ENCODE measurements around the gene ZNF888.
"Not testable (repeated sequence)": the region's sequence is repeated elsewhere in the genome, so short reads cannot be mapped to it uniquely, and the experiment has no call there.

ZNF888 gene

GRCh38 chr19:52922841-52923777 is at the start of gene ZNF888:
ZNF888 (minus strand) TSS chr19:52923428; CDS start chr19:52917873, 5,555 bp downstream.
- DNase-seq, result peak; percentile 80 to 81

DNA sequence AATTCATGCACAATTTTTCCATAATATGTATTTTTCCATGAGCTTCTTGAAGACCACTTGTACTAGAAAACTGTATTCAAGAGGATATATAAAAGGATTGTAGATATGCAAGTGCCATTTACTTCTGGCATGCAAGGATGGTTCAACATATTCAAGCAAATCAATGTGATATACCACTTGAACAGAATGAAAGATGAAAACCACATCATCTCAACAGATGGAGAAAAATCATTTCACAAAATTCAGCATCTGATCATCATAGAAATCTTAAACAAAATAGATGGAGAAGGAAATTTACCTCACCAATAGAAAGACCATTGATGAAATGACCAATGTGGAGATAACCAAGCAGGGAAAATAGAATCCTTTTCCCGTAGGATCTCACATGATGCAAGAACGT is 44.5 kb upstream of the ZNF888 start:
- DNase-seq, result no peak

GRCh38 chr19:52963247-52963618 is 40.0 kb upstream of the ZNF888 start:
- DNase-seq, result peak in 1 of 2 experiments; percentile 14

DNA sequence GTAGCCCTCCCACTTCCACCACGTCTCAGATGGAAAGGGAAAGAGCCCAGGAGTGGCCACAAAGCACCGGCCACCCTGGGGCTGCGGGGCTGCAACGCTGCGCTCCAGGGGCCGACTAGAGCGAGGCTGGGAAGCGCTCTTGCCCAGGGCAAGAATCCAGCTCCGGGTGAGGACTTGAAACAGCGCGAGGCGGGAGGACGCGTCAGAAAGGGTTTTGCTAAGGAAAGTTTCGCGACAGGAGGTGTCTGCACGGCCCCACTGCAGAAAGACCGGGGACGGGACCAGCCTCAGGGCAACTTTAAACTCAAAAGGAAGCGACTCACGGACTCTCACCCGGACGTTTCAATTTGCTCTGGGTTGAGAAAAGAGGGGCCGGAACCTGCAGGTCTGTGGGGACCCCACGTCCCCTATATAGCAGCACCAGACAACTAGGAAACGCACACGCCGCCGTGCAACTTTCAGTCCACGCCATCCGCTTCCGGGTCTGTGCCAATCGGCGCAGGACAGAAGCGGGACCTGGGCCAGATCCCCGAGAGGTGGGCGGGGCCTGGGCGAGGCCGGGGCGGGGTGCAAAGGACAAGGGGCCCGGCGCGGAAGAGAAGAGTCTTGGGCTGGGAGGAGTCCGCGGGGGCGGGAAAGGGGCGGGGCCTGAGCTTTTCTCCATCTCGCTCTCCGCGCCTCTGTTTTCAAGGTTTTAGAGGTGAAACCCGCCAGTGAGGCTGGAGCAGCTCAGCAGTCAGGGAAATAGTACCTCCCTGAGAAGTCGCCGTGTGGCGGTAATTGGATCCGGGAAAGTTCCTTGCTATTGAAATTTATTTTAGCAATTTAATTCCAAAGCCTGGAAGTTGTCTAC is 39.4 kb upstream of the ZNF888 start, which contains the start of gene ZNF816:
Gene ZNF816, minus strand, starts transcription at position 488 of the 853 bp plus-strand sequence. CDS start 6,792 bp downstream, outside the sequence.
- peak; percentile 99 for DNase-seq

- DNase-seq, result no peak
Observed at GRCh38 chr19:52961981-52962380, 38.8 kb upstream of the ZNF888 start.

DNA sequence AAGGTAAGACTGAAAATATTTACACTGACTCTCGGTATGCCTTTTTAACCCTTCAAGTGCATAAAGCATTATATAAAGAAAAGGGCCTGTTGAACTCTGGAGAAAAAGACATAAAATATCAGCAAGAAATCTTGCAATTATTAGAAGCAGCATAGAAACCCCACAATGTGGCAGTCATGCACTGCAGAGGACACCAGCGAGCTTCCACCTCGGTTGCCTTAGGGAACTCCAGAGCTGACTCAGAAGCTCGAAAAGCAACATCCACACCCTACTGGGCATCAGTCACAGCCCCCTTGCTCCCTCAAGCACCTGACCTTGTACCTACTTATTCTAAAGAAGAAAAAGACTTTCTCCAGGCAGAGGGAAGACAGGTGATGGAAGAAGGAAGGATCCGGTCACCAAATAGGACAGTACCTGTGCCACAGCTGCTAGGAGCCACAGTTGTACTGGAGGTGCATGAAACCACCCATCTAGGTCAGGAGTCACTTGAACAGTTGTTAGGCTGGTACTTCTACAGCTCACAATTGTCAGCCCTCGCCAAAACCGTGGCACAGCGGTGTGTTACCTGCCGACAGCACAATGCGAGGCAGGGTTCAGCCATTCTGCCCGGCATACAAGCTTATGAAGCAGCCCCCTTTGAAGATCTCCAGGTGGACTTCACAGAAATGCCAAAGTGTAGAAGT is 36.5 kb upstream of the ZNF888 start:
- DNase-seq, result no peak

GRCh38 chr19:52957591-52957990 is 34.4 kb upstream of the ZNF888 start:
- no peak for DNase-seq

DNA sequence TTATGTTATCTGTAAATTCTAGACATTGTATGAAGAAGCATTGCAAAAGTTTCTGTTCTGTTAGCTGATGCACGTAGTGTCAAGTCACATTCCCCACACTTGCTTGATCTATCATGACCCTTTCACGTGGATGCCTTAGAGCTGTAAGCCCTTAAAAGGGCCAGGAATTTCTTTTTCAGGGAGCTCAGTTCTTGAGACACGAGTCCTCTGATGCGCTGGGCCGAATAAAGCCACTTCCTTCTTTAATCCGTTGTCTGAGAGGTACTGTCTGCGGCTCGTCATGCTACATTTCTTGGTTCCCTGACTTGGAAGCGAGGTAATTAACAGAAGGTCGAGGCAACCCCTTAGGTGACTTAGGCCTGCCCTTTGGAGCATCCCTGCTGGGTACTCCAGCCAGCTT is 33.7 kb upstream of the ZNF888 start:
- DNase-seq, result no peak

GRCh38 chr19:52949422-52949821 is 26.2 kb upstream of the ZNF888 start:
- no peak for DNase-seq

DNA sequence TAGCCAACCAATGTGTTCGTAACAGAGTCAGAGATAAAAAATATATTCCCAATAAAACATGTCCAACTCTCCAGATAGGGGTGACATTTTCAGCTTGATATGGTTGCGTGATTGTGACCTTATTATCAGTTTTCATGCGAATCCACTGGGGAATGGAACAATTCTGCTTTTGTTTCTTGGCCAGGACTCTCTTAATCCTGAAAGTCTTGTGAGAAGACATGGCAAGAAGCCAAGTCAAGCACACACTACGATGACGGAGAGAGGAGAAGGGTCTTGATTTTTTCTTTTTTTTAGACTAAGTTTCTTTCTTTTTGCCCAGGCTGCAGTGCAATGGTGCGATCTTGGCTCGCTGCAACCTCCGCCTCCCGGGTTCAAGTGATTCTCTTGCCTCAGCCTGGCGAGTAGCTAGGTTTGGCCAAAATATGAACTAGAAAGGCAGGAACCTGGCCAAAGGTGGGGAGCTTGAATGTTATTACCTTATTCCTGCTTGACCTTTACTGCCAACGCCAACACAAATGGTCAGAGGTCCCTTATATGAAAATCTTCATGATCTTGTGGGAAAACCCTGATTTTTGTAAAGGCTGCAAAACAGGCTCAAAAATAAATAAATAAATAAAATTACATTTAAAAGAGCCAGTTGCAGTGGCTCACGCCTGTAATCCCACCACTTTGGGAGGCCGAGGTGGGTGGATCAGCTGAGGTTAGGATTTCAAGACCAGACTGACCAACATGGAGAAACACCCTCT is 25.0 kb upstream of the ZNF888 start:
- DNase-seq, result no peak

DNA sequence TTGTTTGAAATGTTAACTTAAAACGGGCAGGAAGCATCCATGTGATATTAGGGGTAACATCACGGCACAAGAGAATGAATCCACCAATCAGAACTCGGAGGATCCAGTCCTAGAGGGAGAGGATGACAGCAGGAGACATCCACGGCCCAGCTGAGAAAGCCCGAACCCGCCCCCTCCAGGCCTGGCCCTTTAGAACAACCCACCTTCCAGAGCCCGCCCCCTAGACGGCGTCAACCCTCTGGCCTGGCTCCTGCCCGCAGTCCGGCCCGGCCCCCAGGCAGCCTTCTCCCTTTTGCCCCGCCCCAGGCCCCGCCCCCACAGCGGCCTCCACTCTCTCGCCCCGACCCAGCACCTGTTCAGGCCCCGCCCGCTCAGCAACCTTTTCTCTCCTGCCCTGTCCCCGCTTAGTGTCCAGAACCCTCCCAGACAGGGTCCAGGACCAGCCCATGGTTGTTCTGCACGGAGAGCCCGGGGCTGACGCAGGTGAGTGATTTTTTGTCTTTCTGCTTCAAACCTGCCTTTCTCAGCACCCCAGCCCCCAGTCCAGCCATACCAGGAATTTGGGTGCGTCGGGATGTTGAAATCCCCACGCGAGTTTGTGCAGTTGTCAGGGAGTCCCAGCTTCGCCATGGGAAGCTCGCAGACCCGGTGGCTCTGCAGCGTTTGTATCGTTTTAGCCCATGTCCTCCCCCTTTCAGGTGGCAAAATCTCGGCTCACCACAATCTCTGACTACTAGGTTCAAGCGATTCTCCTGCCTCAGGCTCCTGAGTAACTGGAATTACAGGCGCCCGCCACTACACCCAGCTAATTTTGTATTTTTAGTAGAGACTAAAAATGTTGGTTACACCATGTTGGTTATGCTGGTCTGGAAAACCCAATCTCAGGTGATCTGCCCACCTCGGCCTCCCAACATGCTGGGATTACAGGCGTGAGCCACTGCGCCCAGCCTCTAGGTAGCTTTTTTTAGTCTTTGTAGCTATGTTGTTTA is 23.4 kb upstream of the ZNF888 start:
- DNase-seq, result no peak

DNA sequence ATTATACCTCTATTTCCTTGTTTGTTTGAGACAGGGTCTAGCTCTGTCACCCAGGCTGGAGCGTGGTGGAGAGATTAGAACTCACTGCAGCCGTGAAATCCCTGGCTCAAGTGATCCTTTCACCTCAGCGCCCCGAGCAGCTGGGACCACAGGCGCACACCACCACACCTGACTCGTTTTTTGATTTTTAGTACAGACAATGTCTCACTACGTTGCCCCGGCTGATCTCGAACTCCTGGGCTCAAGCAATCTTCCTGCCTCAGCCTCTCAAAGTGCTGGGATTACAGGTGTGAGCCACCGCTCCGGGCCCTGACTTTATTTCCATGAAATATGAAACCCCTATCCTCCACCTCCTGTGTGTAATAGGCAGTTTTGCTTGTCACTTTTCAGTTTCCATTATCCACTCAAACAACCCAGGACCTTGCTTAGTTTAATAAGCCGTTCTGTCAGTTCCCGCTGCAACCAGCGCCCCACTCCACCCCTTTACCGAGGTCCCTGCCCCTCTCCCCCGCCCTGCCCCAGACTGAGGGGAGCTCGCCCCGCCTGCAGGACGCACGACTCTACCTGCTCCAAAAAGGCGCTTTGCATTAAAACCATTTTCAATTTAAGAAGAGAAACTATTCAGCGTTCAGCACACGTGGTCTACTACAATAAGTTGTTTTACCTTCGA is 22.6 kb upstream of the ZNF888 start:
- no peak for DNase-seq

DNA sequence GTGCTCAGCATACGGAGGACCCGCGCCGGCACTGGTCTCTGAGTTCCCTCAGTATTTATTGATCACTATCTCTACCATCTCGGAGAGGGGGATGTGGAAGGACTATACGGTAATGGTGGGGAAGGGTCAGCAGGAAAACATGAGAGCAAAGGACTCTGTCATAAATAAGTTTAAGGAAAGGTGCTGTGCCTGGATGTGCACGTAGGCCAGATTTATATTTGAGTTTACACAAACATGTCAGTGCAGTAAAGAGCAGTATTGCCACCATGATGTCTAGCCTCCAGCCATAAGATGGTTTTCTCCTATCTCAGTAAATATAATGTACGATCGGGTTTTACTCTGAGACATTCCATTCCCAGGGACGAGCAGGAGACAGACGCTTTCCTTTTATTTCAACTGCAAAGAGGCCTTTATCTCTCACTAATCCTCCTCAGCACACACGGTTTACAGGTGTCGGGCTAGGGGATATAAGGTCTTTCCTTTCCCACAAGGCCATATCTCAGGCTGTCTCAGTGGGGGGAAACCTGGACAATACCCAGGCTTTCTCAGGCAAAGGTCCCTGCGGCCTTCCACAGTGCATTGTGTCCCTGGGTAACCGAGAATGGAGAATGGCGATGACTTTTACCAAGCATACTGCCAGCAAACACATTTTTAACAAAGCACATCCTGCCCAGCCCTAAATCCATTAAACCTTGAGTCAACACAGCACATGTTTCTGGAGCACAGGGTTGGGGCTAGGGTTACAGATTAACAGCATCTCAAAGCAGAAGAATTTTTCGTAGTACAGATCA is 21.7 kb upstream of the ZNF888 start:
- not testable (repeated sequence) for DNase-seq

DNA sequence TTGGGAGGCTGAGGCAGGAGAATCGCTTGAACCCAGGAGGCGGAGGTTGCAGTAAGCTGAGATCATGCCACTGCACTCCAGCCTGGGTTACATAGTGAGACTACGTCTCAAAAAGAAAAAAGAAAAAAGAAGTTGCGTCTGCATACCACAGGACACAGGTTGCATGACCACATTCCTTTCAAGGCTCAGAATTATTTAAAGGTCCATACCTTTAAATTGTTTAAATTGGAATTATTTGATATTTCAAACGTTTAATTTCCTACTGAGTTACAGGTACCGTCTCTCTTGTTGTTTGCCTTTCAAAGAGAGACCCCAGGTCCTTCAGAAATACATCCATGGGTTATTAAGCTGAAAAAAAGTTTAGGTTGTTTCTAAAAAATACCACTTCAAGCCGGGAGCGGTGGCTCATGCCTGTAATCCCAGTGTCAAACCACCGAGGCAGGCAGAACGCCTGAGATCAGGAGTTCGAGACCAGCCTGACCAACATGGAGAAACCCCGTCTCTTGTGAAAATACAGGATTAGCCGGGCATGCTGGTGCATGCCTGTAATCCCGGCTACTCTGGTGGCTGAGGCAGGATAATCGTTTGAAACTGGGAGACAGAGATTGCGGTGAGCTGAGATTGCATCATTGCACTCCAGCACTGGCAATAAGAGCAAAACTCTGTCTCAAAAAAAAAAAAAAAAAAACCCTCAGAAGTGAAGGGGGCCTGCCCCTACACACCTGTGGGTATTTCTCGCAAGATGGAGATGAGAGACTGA is 20.8 kb upstream of the ZNF888 start:
- no peak for DNase-seq

GRCh38 chr19:52943134-52943883 is 20.1 kb upstream of the ZNF888 start:
- no peak for DNase-seq

DNA sequence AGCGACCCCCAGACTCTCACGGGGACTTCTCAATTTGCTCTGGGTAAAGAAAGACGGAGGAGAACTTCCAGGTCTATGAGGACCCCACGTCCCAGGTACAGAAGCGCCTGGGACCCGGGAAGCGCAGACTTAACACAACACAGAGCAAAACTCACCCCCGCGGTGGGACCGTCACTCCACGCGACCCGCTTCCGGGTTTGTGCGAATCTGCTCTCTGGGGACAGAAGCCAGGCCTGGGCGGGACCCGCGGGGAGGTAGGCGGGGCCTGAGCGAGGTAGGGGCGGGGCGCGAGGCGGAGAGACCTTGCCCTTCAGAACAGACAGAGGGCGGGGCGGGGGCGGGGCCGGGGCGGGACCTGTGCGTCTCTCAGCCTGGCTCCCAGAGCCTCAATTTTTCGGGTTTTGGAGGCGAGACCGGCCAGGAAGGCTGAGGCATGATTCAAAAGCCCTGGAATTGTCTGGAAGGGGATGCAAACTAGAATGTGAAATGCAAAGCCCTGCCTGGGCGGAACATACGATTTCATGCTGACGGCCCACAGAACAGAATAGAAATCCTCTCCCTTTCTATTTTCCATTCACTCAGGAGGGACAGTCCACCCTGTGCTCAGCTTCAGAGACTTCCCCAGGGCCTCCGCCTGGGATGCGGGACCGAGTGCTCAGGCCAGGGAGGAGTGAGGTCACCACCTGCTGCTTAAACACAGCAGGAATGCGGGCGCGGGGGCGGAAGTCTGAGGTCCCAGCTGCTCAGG is 19.3 kb upstream of the ZNF888 start:
- DNase-seq, result peak; percentile 93 to 94

DNA sequence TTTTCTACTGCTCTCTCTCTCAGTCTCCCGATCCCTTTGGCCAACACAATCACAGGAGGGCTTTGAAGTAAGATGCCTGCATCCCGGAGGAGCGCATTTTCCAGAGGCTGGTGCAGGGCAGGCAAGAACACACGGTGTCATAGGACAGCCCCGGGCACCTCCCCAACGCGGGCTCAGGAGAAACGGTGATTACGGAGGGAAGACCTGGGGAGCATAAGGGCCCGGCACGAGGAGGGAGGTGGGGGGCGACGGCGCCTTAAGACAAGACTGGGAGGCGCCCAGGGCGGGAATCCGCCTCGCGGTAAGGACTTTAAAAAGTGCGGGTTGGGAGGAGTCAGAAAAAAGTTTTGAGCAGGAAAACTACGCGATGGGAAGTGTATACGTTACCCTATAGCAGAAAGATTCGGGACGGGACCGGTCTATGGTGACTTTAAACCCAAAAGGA is 18.7 kb upstream of the ZNF888 start:
- peak; percentile 13 to 25 for DNase-seq
